ENCODE results near the gene DTD1. TPM values are rescaled to one million over a fixed set of nuclear protein-coding genes. Genes with fewer than 3 reads are reported as not detected.

Gene DTD1
- total and polyA plus RNA-seq, 2 of the 13 experiments (the other 11 are each of a cell fraction or from before 2014, with no cell fraction given) = 41.2 to 79.3 TPM

GRCh38 chr20:18566892-18567738, 20.7 kb upstream of the DTD1 start, which contains the start of gene SMIM26 (continued):
- peak in 1 of 2 experiments; percentile 98; a peak in 2 of 4 replicates for TF ChIP-seq KLF16 (CRISPR knock-in tag; IDR thresholded peaks at IDR 0.05)
- peak; percentile 73 for TF ChIP-seq AGO1 (IDR thresholded peaks at IDR 0.05; ENCODE audit: low read depth, low read length, poor library complexity, severe bottlenecking)
- TF ChIP-seq SCMH1 (CRISPR knock-in tag; IDR thresholded peaks at IDR 0.05; ENCODE audit: borderline replicate concordance) = no peak
- peak; percentile 10; the same call in 1 of the 2 replicates for TF ChIP-seq RARG (CRISPR knock-in tag; IDR thresholded peaks at IDR 0.05; ENCODE audit: low read depth)
- no peak for TF ChIP-seq ZNF550 (CRISPR knock-in tag; IDR thresholded peaks at IDR 0.05; ENCODE audit: borderline replicate concordance)
- TF ChIP-seq, protein P1, sequence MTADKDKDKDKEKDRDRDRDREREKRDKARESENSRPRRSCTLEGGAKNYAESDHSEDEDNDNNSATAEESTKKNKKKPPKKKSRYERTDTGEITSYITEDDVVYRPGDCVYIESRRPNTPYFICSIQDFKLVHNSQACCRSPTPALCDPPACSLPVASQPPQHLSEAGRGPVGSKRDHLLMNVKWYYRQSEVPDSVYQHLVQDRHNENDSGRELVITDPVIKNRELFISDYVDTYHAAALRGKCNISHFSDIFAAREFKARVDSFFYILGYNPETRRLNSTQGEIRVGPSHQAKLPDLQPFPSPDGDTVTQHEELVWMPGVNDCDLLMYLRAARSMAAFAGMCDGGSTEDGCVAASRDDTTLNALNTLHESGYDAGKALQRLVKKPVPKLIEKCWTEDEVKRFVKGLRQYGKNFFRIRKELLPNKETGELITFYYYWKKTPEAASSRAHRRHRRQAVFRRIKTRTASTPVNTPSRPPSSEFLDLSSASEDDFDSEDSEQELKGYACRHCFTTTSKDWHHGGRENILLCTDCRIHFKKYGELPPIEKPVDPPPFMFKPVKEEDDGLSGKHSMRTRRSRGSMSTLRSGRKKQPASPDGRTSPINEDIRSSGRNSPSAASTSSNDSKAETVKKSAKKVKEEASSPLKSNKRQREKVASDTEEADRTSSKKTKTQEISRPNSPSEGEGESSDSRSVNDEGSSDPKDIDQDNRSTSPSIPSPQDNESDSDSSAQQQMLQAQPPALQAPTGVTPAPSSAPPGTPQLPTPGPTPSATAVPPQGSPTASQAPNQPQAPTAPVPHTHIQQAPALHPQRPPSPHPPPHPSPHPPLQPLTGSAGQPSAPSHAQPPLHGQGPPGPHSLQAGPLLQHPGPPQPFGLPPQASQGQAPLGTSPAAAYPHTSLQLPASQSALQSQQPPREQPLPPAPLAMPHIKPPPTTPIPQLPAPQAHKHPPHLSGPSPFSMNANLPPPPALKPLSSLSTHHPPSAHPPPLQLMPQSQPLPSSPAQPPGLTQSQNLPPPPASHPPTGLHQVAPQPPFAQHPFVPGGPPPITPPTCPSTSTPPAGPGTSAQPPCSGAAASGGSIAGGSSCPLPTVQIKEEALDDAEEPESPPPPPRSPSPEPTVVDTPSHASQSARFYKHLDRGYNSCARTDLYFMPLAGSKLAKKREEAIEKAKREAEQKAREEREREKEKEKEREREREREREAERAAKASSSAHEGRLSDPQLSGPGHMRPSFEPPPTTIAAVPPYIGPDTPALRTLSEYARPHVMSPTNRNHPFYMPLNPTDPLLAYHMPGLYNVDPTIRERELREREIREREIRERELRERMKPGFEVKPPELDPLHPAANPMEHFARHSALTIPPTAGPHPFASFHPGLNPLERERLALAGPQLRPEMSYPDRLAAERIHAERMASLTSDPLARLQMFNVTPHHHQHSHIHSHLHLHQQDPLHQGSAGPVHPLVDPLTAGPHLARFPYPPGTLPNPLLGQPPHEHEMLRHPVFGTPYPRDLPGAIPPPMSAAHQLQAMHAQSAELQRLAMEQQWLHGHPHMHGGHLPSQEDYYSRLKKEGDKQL (CRISPR knock-in tag; IDR thresholded peaks at IDR 0.05; ENCODE audit: low read depth) = no peak
- no peak for TF ChIP-seq GPBP1L1 (CRISPR knock-in tag; IDR thresholded peaks at IDR 0.05)
- TF ChIP-seq MTA3 (CRISPR knock-in tag; IDR thresholded peaks at IDR 0.05) = no peak; the same call in 1 of the 2 replicates
- peak; percentile 84 for TF ChIP-seq ZNF256 (CRISPR knock-in tag; conservative IDR thresholded peaks at IDR 0.05)
- TF ChIP-seq, protein P2, sequence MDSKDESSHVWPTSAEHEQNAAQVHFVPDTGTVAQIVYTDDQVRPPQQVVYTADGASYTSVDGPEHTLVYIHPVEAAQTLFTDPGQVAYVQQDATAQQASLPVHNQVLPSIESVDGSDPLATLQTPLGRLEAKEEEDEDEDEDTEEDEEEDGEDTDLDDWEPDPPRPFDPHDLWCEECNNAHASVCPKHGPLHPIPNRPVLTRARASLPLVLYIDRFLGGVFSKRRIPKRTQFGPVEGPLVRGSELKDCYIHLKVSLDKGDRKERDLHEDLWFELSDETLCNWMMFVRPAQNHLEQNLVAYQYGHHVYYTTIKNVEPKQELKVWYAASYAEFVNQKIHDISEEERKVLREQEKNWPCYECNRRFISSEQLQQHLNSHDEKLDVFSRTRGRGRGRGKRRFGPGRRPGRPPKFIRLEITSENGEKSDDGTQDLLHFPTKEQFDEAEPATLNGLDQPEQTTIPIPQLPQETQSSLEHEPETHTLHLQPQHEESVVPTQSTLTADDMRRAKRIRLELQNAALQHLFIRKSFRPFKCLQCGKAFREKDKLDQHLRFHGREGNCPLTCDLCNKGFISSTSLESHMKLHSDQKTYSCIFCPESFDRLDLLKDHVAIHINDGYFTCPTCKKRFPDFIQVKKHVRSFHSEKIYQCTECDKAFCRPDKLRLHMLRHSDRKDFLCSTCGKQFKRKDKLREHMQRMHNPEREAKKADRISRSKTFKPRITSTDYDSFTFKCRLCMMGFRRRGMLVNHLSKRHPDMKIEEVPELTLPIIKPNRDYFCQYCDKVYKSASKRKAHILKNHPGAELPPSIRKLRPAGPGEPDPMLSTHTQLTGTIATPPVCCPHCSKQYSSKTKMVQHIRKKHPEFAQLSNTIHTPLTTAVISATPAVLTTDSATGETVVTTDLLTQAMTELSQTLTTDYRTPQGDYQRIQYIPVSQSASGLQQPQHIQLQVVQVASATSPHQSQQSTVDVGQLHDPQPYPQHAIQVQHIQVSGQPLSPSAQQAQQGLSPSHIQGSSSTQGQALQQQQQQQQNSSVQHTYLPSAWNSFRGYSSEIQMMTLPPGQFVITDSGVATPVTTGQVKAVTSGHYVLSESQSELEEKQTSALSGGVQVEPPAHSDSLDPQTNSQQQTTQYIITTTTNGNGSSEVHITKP (CRISPR knock-in tag; IDR thresholded peaks at IDR 0.05; ENCODE audit: low read depth) = peak; percentile 63
- no peak for TF ChIP-seq NONO (IDR thresholded peaks at IDR 0.05)
- TF ChIP-seq NONO (CRISPR knock-in tag; conservative IDR thresholded peaks at IDR 0.05) = peak; percentile 90
- TF ChIP-seq GATAD2A (CRISPR knock-in tag; IDR thresholded peaks at IDR 0.05) = peak; percentile 69; the same call in 1 of the 2 replicates
- TF ChIP-seq NFKB2 (CRISPR knock-in tag; IDR thresholded peaks at IDR 0.05; ENCODE audit: borderline replicate concordance) = peak; percentile 98; the same call in 1 of the 2 replicates
- peak; percentile 75; the same call in 1 of the 2 replicates for TF ChIP-seq RXRB (CRISPR knock-in tag; IDR thresholded peaks at IDR 0.05; ENCODE audit: borderline replicate concordance)
- no peak for TF ChIP-seq ZNF577 (CRISPR knock-in tag; IDR thresholded peaks at IDR 0.05; ENCODE audit: borderline replicate concordance, low read depth)
- TF ChIP-seq ZFP62 (CRISPR knock-in tag; IDR thresholded peaks at IDR 0.05) = no peak
